Common myeloid progenitor, CD34-positive (primary cell): Measurements from ENCODE around the gene DENND4B.
A peak's percentile ranks its signal among the peaks of the same experiment; 100 is the strongest.

Experiments used
- CTCF ChIA-PET: fragments of 350-600 bp; sonication (Branson Sonifier 250); formaldehyde crosslinking; loops from one replicate; lab custom pipeline; 2021; ENCODE audit warnings: antibody characterized with exemption; lab: Charles Lee
- POLR2A ChIA-PET: fragments of 350-600 bp; sonication (Branson Sonifier 250); formaldehyde crosslinking; loops from one replicate; lab custom pipeline; 2021; ENCODE audit warnings: antibody characterized with exemption; lab: Charles Lee
- DNase-seq, 3 donors: peaks; one replicate each; pipeline versions ENCODE4 v3.0.0 to v3.0.0-alpha.2; 2013
- H3K27ac ChIP-seq, 2 experiments: 1 replicate in 1 of 2; 2 replicates in 1 of 2; pipeline ENCODE4 v1.7.0; 2013; ENCODE audit warnings: inconsistent platforms in 2 of 2, low read length in 2 of 2, mild to moderate bottlenecking in 2 of 2, low read depth in 1 of 2, moderate library complexity in 1 of 2; ENCODE audit not compliant: severe bottlenecking in 2 of 2, insufficient read depth in 1 of 2, poor library complexity in 1 of 2
- H3K27me3 ChIP-seq, 5 experiments: replicated peaks in 2 of 5; 1 replicate in 3 of 5; 2 replicates in 2 of 5; pipeline versions ENCODE4 v1.6.1 to v1.7.0; 2013; ENCODE audit warnings: low read length in 4 of 5, mild to moderate bottlenecking in 2 of 5, moderate library complexity in 2 of 5, inconsistent platforms in 1 of 5; ENCODE audit not compliant: insufficient read depth in 5 of 5, control insufficient read depth in 4 of 5
- H3K36me3 ChIP-seq, 4 experiments: 1 replicate in 2 of 4; 2 replicates in 2 of 4; pipeline versions ENCODE4 v1.6.1 to v1.7.0; 2013; ENCODE audit warnings: low read length in 3 of 4, control low read depth in 1 of 4, mild to moderate bottlenecking in 1 of 4; ENCODE audit not compliant: control insufficient read depth in 4 of 4, insufficient read depth in 4 of 4
- H3K4me1 ChIP-seq, 4 experiments: 1 replicate in 3 of 4; 2 replicates in 1 of 4; pipeline versions ENCODE4 v1.6.1 to v1.7.1; 2013; ENCODE audit warnings: low read length in 3 of 4, mild to moderate bottlenecking in 3 of 4, control low read depth in 1 of 4, inconsistent platforms in 1 of 4, moderate library complexity in 1 of 4; ENCODE audit not compliant: control insufficient read depth in 4 of 4, insufficient read depth in 4 of 4; ENCODE audit errors: control extremely low read depth in 1 of 4
- H3K4me3 ChIP-seq, 7 experiments: 1 replicate in 4 of 7; 2 replicates in 3 of 7; pipeline versions ENCODE4 v1.5.1 to v1.7.0; 2013; ENCODE audit warnings: mild to moderate bottlenecking in 7 of 7, low read length in 6 of 7, moderate library complexity in 6 of 7, inconsistent platforms in 2 of 7, low read depth in 2 of 7, control low read depth in 1 of 7; ENCODE audit not compliant: insufficient read depth in 4 of 7, control insufficient read depth in 1 of 7; ENCODE audit errors: extremely low read depth in 1 of 7
- H3K9me3 ChIP-seq, 5 experiments: 1 replicate in 4 of 5; 2 replicates in 1 of 5; pipeline versions ENCODE4 v1.6.1 to v1.7.1; 2013; ENCODE audit warnings: low read length in 4 of 5, mild to moderate bottlenecking in 2 of 5, inconsistent platforms in 1 of 5, low read depth in 1 of 5, moderate library complexity in 1 of 5; ENCODE audit not compliant: control insufficient read depth in 4 of 5, insufficient read depth in 2 of 5; ENCODE audit errors: control extremely low read depth in 1 of 5
- WGBS: methylation state at CpG from one replicate; pipeline ENCODE4 v1.1.5; 2013; ENCODE audit not compliant: insufficient coverage; 5-methylcytosine and 5-hydroxymethylcytosine counted together

Gene DENND4B

GRCh38 chr1:153973071-153973470, 26.6 kb upstream of the DENND4B start:
- ChIA-PET POLR2A (interaction anchor here (0.9 to 1.0 kb wide), 2 partner anchors 15 to 50 kb away, joined by 3 read pairs; partner anchors contain the start of genes CRTC2 and GATAD2B), CTCF (interaction anchor here (0.9 to 9.1 kb wide), 5 partner anchors 13 to 146 kb away, joined by 3 to 65 read pairs (median 3); partner anchors contain the start of genes DENND4B and RAB13)
- peaks cover 1 to 50% (median 39%) of the 10 kb centered on the region in 4 experiments for H3K4me1 ChIP-seq
- H3K27ac ChIP-seq = no peak overlapping the region
- 86% methylated on average over 1 of the region's 3 CpGs for WGBS
- H3K27me3 ChIP-seq = no peaks in the 10 kb centered on the region
- no peak overlapping the region for H3K4me3 ChIP-seq
- H3K9me3 ChIP-seq = no peaks in the 10 kb centered on the region
- DNase-seq = no peak
- peaks cover 11 to 40% (median 24%) of the 10 kb centered on the region in 4 experiments for H3K36me3 ChIP-seq

GRCh38 chr1:153970346-153970745, 23.8 kb upstream of the DENND4B start:
- H3K27me3 ChIP-seq = no peaks in the 10 kb centered on the region
- ChIA-PET CTCF (interaction anchor here (9.1 kb wide), 1 partner anchor 16 kb away, joined by 65 read pairs; the partner anchor contains the start of gene RAB13), POLR2A (no interaction called here)
- peaks cover 4 to 45% (median 33%) of the 10 kb centered on the region in 4 experiments for H3K4me1 ChIP-seq
- H3K4me3 ChIP-seq = no peak overlapping the region
- DNase-seq = no peak
- WGBS = 95% methylated on average over 2 of the region's 2 CpGs
- H3K36me3 ChIP-seq = peaks cover 11 to 33% (median 22%) of the 10 kb centered on the region in 4 experiments
- no peak overlapping the region for H3K27ac ChIP-seq
- no peaks in the 10 kb centered on the region for H3K9me3 ChIP-seq

- H3K27me3 ChIP-seq = no peaks in the 10 kb centered on the region
- CTCF ChIA-PET = interaction anchor here (1.0 to 5.1 kb wide), 5 partner anchors 8 to 54 kb away, joined by 3 to 47 read pairs (median 29); partner anchors contain the start of genes DENND4B, JTB and RAB13
- peak overlapping the region in 6 of 7 experiments; percentile 85 to 97 (median 86) for H3K4me3 ChIP-seq
- peak overlapping the region in 1 of 2 experiments; percentile 46 for H3K27ac ChIP-seq
- DNase-seq = no peak
- H3K36me3 ChIP-seq = peaks cover 4 to 25% (median 14%) of the 10 kb centered on the region in 4 experiments
- H3K9me3 ChIP-seq = no peaks in the 10 kb centered on the region
- peaks cover 4 to 52% (median 40%) of the 10 kb centered on the region in 4 experiments for H3K4me1 ChIP-seq
- POLR2A ChIA-PET = interaction anchor here (0.9 to 3.3 kb wide), 2 partner anchors 8 to 12 kb away, joined by 3 to 25 read pairs; partner anchors contain the start of gene JTB
- 80% methylated on average over 2 of the region's 2 CpGs for WGBS
These were observed 22.5 kb upstream of the DENND4B start for GRCh38 chr1:153968972-153969371.

GRCh38 chr1:153968408-153968807, 21.9 kb upstream of the DENND4B start:
- DNase-seq = no peak
- POLR2A ChIA-PET = interaction anchor here (3.3 kb wide), 1 partner anchor 9 kb away, joined by 25 read pairs; the partner anchor contains the start of gene JTB
- H3K27ac ChIP-seq = peak overlapping the region; percentile 46 to 91
- H3K36me3 ChIP-seq = peaks cover 0 to 19% (median 9%) of the 10 kb centered on the region in 4 experiments
- peaks cover 4 to 56% (median 44%) of the 10 kb centered on the region in 4 experiments for H3K4me1 ChIP-seq
- peak overlapping the region; percentile 81 to 97 (median 86) for H3K4me3 ChIP-seq
- WGBS = 0% methylated on average over 9 of the region's 13 CpGs
- H3K9me3 ChIP-seq = no peaks in the 10 kb centered on the region
- CTCF ChIA-PET = interaction anchor here (1.0 to 5.1 kb wide), 6 partner anchors 9 to 188 kb away, joined by 3 to 47 read pairs (median 24); partner anchors contain the start of genes DENND4B, JTB and RAB13
- no peaks in the 10 kb centered on the region for H3K27me3 ChIP-seq

- H3K4me1 ChIP-seq = peaks cover 4 to 59% (median 46%) of the 10 kb centered on the region in 4 experiments
- H3K27me3 ChIP-seq = no peaks in the 10 kb centered on the region
- no peaks in the 10 kb centered on the region for H3K9me3 ChIP-seq
- POLR2A ChIA-PET = interaction anchor here (0.7 to 3.3 kb wide), 8 partner anchors 9 to 82 kb away, joined by 3 to 25 read pairs (median 7); partner anchors contain the start of genes CRTC2, DENND4B, JTB and RPS27
- H3K4me3 ChIP-seq = peak overlapping the region; percentile 81 to 97 (median 86)
- CTCF ChIA-PET = interaction anchor here (0.8 to 5.1 kb wide), 9 partner anchors 9 to 188 kb away, joined by 3 to 47 read pairs (median 6); partner anchors contain the start of genes CRTC2, DENND4B, JTB and RAB13
- H3K27ac ChIP-seq = peak overlapping the region; percentile 46 to 91
- 0% methylated on average over 2 of the region's 8 CpGs for WGBS
- H3K36me3 ChIP-seq = peaks cover 0 to 15% (median 6%) of the 10 kb centered on the region in 4 experiments
- DNase-seq = no peak
These were observed 21.5 kb upstream of the DENND4B start for GRCh38 chr1:153968000-153968363.

GRCh38 chr1:153967107-153967999, 20.8 kb upstream of the DENND4B start, which contains the start of gene CREB3L4:
TSS of gene CREB3L4 (plus strand) at chr1:153967902. CDS start at chr1:153968526, 624 bp downstream.
- peaks cover 4 to 61% (median 49%) of the 10 kb centered on the region in 4 experiments for H3K4me1 ChIP-seq
- H3K4me3 ChIP-seq = peak within 1 kb of the TSS; percentile 81 to 97 (median 86)
- H3K27me3 ChIP-seq = no peaks in the 10 kb centered on the region
- under 1% methylated on average over 57 of the region's 60 CpGs for WGBS
- DNase-seq = peak; percentile 97 to 99 (median 99)
- POLR2A ChIA-PET = interaction anchor here (0.6 to 3.3 kb wide), 11 partner anchors 9 to 160 kb away, joined by 3 to 25 read pairs (median 7); partner anchors contain the start of genes CRTC2, DENND4B, GATAD2B and JTB
- peaks cover 0 to 9% (median 2%) of the 10 kb centered on the region in 4 experiments for H3K36me3 ChIP-seq
- CTCF ChIA-PET = interaction anchor here (0.8 to 5.1 kb wide), 10 partner anchors 9 to 187 kb away, joined by 3 to 47 read pairs (median 6); partner anchors contain the start of genes CRTC2, DENND4B, JTB and RAB13
- no peaks in the 10 kb centered on the region for H3K9me3 ChIP-seq
- peak within 1 kb of the TSS; percentile 75 to 91 for H3K27ac ChIP-seq
